GM21529 (cell line): Measurements from ENCODE around the gene PIN1.
"Not testable (repeated sequence)": the region's sequence is repeated elsewhere in the genome, so short reads cannot be mapped to it uniquely, and the experiment has no call there.

Experiments used
- ATAC-seq: cut with Tn5 transposase; IDR thresholded peaks from one replicate; pipeline ENCODE4 v1.9.1; 2021; ENCODE audit not compliant: unreplicated experiment

Gene PIN1

GRCh38 chr19:9834726-9835506, at the start of gene PIN1:
PIN1 (plus strand) TSS chr19:9835318; CDS start chr19:9835345, 27 bp downstream.
- peak; percentile 93 for ATAC-seq

DNA sequence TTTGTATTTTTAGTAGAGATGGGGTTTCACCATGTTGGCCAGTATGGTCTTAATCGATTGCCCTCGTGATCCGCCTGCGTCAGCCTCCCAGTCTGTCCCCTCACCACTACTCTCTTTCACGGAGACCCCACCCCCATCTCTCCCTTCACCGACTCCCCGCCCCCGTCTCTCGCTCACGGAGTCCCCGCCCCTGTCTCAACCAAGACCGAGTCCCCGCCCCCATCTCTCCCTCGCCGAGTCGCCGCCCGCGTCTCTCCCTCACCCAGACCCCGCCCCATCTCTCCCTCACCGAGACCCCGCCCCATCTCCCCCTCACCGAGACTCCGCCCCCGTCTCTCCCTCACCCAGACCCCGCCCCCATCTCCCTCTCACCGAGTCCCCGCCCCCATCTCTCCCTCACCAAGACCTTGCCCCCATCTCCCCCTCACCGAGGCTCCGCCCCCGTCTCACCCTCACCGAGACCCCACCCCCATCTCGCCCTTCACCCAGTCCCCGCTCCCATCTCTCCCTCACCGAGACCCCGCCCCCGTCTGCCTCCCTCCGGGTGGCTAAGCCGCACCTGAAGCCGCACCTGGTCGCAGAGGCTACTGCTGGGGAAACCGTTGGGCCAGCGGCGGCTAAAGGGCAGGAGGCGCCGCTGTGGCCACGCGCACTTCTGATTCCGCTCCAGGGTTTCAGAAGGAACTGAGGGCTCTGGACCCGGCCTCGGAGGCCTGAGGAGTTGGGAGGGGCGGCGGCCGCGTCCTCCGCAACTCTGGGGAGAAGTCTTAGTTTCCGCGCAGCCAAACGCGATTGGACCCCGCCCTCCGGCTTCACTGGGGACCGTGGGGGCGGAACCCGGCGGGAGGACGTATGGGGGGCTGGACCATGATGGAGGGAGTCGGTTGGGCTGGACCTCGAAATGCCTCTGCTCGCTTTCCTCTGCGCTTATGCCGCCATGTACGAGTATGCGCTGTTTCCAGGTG, 49.5 kb upstream of the PIN1 start:
- ATAC-seq, result peak; percentile 67

DNA sequence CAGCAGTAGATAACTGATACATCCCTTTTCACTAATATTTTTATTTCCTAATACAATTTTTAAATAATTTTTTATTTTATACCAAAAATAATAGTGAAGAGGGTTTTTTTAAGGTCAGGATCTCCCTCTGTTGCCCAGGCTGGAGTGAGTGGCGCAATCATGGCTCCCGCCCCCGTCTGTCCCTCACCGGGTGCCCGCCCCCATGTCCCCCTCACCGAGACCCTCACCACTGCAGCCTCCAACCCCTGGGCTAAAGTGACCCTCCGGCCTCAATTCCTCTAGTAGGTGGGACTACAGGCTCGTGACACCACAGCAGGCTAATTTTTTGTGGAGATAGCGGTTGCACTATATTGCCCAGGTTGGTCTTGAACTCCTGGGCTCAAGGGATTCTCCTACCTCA, 48.8 kb upstream of the PIN1 start:
- ATAC-seq, result no peak

DNA sequence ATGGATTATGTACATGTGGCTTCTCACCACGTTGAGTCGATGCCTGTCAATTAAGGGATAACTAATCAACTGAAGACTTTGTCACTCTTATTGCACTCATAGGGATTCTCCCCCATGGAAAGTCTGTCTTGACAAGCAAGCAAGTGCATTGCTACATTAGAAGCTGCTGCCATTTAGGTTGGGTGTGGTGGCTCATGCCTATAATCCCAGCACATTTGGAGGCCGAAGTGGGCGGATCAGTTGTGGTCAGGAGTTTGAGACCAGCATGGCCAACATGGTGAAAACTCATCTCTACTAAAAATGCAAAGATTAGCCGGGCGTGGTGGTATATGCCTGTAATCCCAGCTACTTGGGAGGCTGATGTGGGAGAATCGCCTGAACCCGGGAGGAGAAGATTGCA, 48.3 kb upstream of the PIN1 start:
- no peak for ATAC-seq

DNA sequence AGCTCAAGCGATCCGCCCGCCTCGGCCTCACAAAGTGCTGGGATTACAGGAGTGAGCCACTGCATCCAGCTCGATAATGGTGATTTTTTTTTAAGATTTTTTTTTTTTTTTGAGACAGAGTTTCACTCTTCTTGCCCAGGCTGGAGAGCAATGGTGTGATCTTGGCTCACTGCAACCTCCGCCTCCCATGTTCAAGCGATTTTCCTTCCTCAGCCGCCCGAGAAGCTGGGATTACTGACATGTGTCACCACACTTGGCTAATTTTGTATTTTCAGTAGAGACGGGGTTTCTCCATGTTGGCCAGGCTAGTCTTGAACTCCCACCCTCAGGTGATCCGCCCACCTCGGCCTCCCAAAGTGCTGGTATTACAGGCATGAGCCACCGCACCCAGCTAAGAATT, 46.5 kb upstream of the PIN1 start:
- ATAC-seq, result not testable (repeated sequence)

DNA sequence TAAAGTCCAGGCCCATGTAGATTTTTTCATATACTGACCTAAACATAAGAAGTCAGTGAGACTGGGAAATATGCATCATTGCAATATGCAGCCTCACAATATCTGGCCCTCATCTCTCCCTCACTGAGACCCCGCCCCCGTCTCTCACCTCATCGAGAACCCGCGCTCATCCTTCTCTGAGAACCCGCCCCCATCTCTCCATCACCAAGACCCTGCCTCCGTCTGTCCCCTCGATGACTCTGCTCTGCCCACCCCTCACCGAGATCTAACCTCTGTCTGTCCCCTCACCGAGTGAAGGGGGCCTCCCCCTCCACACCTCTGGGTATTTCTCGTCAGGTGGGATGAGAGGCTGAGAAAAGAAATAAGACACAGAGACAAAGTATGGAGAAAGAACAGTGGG, 46.1 kb upstream of the PIN1 start:
- no peak for ATAC-seq

GRCh38 chr19:9789579-9789978, 45.5 kb upstream of the PIN1 start:
- ATAC-seq, result not testable (repeated sequence)

- not testable (repeated sequence) for ATAC-seq
Observed at GRCh38 chr19:9791073-9791367, 44.1 kb upstream of the PIN1 start.

DNA sequence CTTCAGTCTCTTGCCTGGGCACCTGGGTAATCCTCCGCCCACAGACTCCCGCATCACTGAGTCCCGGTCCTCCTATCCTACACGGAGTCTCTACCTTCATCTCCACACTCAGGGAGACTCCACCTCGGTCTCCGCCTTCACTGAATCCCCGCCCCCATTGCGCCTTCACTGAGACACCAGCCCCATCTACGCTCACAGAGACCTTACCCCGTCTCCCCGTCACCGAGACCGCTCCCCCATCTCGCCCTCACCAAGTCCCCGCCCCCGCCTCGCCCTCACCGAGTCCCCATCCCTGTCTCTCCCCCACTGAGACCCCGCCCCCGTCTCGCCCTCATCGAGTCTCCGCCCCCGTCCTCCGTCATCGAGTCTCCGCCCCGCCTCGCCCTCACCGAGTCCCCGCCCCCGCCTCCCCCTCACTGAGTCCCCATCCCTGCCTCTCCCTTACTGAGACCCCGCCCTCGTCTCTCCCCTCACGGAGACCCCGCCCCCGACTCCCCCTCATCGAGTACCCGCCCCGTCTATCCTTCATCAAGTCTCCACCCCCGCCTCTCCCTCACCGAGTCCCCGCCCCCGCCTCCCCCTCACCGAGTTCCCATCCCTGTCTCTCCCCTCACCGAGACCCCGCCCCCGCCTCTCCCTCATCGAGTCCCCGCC, 43.4 kb upstream of the PIN1 start:
- peak; percentile 42 for ATAC-seq

DNA sequence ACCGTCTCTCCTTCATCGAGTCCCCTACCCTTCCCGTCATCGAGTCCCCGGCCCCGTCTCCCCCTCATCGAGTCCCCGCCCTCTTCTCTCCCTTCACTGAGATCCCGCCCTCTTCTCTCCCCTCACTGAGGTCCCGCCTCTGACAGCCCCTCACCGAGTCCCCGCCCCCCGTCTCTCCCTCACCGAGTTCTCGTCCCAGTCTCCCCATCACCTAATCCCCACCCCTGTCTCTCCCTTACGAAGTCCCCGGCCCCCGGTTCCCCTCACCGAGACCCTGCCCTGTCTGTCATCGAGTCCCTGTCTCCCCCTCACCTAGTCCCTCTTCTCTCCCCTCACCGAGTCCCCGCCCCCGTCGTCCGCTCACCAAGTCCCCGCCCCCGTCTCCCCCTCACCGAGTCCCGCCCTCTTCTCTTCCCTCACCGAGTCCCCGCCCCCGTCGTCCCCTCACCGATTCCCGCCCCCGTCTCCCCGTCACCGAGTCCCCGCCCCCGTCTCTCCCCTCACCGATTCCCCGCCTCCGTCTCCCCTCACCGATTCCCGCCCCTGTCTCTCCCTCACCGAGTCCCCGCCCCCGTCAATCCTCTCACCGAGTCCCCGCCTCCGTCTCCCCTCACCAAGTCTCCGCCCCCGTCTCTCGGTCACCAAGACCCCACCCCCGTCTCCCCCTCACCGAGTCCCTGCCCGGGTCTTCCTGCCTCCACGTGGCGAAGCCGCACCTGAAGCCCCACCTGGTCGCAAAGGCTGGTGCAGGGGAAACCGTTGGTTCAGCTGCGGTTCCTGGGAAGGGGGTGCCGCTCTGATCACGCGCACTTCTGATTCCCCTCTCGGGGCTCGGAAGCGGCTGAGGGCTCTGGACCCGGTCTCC, 42.7 kb upstream of the PIN1 start:
- peak; percentile 38 for ATAC-seq

DNA sequence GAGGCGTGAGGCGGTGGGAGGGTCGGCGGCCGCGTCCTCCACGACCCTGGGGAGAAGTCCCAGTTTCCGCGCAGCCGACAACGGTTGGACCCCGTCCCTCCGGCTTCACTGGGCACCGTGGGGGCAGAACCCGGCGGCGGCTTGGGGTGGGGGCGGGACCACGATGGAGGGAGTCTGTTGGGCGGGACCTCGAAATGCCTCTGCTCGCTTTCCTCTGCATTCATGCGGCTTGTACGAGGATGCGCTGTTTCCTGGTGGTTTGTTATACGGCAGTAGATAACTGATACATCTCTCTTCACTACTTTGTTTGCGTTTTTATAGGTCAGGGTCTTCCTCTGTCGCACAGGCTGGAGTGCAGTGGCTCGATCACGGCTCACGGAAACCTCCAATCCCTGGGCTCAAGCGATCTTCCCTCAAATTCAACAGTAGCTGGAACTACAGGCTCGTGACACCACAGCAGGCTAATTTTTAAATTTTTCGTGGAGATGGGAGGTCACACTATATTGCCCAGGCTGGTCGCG, 42.0 kb upstream of the PIN1 start:
- peak; percentile 9 for ATAC-seq

- peak; percentile 40 for ATAC-seq
Observed at GRCh38 chr19:9796113-9796773, 38.9 kb upstream of the PIN1 start.

DNA sequence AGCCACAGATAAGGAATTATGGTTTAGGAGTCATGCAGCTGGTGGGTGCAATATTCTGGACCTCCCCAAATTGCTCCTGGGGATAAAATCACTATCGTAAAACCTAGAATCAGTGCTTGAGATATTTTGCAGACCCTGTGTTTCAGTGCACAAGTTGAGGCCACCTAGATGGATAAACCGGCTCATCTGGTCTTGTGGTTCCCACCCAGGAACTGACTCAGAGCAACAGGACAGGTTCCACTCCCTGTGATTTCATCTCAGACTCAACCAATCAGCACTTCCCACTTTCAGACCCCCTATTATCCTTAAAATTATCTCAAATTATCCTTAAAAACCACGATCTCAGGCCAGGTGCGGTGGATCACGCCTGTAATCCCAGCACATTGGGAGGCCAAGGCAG, 37.2 kb upstream of the PIN1 start:
- no peak for ATAC-seq

DNA sequence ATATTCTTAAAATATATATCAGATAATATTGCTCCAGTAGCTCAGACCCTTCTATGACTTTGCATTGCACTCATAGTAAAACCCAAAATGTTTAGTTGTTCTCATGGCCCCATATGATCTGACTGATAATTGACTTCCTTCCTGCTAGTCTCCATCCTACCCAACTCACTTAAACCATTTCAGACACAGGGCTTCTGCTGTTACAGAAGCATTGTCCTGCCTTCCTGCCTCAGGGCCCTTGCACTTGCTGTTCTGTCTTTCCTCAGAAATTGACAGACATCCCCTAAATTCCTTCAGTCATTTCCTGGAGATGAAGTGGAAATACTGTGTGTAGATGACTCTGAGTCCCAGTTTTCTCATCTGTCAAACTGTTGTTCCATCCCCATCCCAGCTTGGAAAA, 36.0 kb upstream of the PIN1 start:
- ATAC-seq, result no peak

DNA sequence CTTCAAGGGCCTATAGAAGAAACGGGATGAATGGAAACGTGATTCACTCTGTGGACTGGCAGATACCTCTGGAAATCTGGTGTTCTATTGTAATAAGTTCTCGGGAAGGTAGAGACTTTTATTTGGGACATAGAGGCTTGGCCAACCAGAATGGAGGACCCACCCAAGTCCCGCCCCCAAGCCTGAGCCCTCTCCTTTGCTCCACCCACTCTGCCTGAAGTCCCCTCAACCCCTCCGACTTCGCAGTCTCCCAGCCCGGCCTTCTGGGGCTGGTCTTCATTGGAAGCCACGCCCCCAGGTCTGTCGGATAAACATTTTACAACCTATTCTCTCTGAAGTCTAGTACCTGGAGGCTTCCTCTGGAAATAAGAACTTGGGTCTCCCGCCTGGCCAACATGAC, 33.1 kb upstream of the PIN1 start:
- no peak for ATAC-seq

DNA sequence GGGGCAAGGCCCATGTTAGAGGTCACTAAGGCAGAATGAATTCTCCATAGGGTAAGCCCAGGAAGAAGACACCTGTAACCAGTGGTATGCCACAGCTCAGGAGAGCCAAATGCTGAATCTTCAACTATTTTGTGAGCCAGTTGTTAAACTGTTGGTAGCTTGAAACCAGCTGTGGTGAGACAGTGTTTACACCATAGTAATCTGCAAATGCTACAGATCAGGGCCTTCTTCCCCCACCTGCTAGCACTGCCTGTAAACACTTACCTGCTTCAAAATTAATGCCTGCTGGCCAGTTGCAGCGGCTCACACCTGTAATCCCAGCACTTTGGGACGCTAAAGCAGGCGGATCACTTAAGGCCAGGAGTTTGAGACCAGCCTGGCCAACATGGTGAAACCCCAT, 28.3 kb upstream of the PIN1 start:
- ATAC-seq, result no peak

DNA sequence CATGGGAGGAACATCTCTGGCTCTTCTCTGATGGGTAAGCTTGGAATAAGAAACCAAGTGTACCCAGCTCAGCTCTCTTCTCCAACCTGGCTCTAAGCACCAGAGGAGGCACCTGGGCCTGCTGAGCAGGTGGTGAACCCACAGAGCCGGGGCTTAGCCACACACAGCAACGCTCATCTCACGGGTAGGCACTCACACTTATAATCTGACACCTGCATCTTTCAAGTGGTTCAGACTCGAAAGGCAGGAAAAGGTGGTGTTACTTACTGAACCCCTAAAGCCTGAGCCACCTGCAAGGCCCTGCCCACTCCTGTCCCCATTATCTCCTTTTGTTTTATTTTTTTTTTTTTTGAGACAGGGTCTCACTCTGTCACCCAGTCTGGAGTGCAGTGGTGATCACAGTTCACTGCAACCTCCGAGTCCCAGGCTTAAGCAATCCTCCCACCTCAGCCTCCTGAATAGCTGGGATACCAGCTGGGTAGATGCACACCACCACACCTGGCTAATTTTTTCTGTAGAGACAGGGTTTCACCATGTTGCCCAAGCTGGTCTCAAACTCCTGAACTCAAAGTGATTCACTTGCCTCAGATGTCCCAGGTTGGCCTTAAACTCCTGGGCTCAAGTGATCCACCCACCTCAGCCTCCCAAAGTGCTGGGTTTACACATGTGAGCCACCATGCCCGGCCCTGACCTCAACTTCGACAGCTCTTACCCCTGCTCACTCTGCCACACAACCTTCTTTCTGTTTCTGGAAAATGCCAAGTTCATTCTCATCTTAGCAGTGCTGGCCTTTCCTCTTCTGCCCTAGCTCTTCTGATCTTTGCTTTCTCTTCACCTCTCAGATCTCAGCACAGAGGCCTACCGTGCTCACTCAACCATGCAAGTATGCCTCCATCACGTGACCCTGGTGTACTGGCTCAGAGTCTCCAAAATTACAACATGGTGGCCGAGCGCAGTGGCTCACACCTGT, 26.0 kb upstream of the PIN1 start:
- ATAC-seq, result no peak

GRCh38 chr19:9811139-9811538, 24.0 kb upstream of the PIN1 start:
- no peak for ATAC-seq
